ENCODE results near the gene SENP6. TPM values are rescaled to one million over a fixed set of nuclear protein-coding genes. Genes with fewer than 3 reads are reported as not detected.
"Not testable (repeated sequence)": the region's sequence is repeated elsewhere in the genome, so short reads cannot be mapped to it uniquely, and the experiment has no call there.

SENP6 gene
- total and polyA plus RNA-seq, 8 donors = 25.2 to 53.1 (median 41.1) TPM

DNA sequence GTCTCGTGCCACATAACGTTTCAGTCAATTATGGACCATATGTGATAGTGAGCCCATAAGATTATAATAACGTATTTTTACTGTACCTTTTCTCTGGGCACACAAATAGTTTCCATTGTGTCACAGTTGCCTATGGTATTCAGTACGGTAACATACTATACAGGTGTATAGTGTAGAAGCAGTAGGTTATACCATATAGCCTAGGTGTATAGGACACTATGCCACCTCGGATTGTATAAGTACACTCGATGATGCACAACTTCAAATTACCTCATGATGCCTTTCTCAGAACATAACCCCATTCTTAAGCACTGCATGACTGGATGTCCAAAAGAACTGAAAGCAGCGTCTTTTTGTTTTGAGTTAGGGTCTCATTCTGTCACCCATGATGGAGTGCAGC lies 87.9 kb downstream of the SENP6 start:
- Histone ChIP-seq H3K4me1 (no peaks in the 10 kb centered on the region), H3K36me3 (no peaks in the 10 kb centered on the region), H3K27me3 (no peaks in the 10 kb centered on the region), H3K27ac (no peak overlapping the region), H3K9me3 (no peaks in the 10 kb centered on the region), H3K4me3 (no peak overlapping the region)
- intact Hi-C loops (cut with DNase I) = no loop called here
- FAIRE-seq (no peak), DNase-seq (no peak), ATAC-seq (no peak)
- TF ChIP-seq, protein P1, sequence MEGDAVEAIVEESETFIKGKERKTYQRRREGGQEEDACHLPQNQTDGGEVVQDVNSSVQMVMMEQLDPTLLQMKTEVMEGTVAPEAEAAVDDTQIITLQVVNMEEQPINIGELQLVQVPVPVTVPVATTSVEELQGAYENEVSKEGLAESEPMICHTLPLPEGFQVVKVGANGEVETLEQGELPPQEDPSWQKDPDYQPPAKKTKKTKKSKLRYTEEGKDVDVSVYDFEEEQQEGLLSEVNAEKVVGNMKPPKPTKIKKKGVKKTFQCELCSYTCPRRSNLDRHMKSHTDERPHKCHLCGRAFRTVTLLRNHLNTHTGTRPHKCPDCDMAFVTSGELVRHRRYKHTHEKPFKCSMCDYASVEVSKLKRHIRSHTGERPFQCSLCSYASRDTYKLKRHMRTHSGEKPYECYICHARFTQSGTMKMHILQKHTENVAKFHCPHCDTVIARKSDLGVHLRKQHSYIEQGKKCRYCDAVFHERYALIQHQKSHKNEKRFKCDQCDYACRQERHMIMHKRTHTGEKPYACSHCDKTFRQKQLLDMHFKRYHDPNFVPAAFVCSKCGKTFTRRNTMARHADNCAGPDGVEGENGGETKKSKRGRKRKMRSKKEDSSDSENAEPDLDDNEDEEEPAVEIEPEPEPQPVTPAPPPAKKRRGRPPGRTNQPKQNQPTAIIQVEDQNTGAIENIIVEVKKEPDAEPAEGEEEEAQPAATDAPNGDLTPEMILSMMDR (IDR thresholded peaks at IDR 0.05) = no peak
- WGBS, 2 donors = 92% methylated on average over 7 of the region's 7 CpGs

DNA sequence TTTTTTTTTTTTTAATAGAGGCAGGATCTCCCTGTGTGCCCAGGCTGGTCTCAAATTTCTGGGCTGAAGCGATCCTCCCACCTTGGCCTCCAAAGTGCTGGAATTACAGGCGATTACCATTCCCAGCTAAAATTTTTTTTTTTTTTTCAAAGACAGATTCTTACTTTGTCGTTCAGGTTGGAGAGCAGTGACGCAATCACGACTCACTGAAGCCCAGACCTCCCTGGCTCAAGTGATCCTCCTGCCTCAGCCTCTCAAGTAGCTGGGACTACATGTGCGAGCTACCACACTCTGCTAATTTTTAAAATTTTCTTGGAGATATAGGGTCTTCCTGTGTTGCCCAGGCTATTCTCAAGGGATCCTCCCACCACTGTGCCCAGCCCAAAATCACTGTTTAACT lies 89.3 kb downstream of the SENP6 start:
- H3K4me1 ChIP-seq = no peaks in the 10 kb centered on the region
- intact Hi-C loops (cut with DNase I) = no loop called here

DNA sequence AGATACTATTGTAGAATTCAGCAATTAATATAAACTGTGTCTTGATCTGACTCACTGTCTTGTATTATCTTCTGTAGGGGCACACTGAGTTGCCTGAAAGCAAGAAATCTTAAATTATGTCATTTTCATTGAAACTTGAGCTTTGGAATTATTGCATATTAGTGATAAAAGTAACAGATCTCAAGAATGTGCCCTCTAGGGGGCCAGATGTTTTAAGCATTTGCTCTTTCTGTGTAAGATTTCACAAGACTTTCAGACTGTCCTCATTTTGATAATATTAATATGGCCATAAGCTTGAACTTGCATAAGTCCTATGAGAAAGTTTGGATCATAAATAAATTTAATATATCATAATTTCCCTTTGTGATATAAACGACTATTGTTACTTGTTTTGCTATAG lies 91.9 kb downstream of the SENP6 start:
- 67 to 71% methylated on average over 1 of the region's 1 CpG for WGBS, 2 donors
- Histone ChIP-seq H3K9me3 (no peaks in the 10 kb centered on the region), H3K27me3 (no peaks in the 10 kb centered on the region), H3K4me3 (no peak overlapping the region), H3K36me3 (peaks cover 0 to 28% (median 0%) of the 10 kb centered on the region in 3 donors), H3K27ac (no peak overlapping the region), H3K4me1 (no peaks in the 10 kb centered on the region)
- DNase-seq (no peak), FAIRE-seq (no peak), ATAC-seq (no peak)
- TF ChIP-seq, protein P1 (IDR thresholded peaks at IDR 0.05) = no peak
- intact Hi-C loops (cut with DNase I) = no loop called here

More for the DNA sequence above, 89.3 kb downstream of the SENP6 start:
- no peak overlapping the region for H3K4me3 ChIP-seq
- DNase-seq (no peak), FAIRE-seq (no peak), ATAC-seq (no peak)
- WGBS, 2 donors = 96 to 98% methylated on average over 6 of the region's 6 CpGs
- no peak overlapping the region for H3K27ac ChIP-seq
- H3K36me3 ChIP-seq = peaks cover 0 to 4% (median 0%) of the 10 kb centered on the region in 3 donors
- H3K9me3 ChIP-seq = no peaks in the 10 kb centered on the region
- H3K27me3 ChIP-seq = no peaks in the 10 kb centered on the region
- TF ChIP-seq, protein P1 (IDR thresholded peaks at IDR 0.05) = no peak

DNA sequence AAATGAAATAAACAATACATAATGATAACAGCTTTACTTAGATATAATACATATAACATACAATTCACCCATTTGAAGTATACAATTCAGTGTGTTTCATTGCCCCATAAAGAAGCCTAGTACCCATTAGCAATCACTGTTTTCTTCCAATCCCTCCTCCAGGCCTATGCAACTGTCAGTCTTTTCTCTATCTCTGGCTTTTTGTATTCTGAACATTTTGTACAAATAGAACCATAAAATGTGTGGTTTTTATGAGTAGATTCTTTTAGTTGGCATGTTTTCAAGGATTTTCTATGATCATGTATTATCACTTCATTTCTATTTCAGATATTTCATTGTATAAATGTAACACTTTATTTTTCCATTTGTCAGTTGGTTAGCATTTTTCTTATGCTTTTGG lies 92.7 kb downstream of the SENP6 start:
- no peak overlapping the region for H3K4me3 ChIP-seq
- DNase-seq = no peak
- peaks cover 0 to 30% (median 0%) of the 10 kb centered on the region in 3 donors for H3K36me3 ChIP-seq
- ATAC-seq = no peak
- no peak for FAIRE-seq
- TF ChIP-seq, protein P1 (IDR thresholded peaks at IDR 0.05) = no peak
- H3K27ac ChIP-seq = no peak overlapping the region
- H3K9me3 ChIP-seq = no peaks in the 10 kb centered on the region
- intact Hi-C loops (cut with DNase I) = no loop called here
- H3K27me3 ChIP-seq = no peaks in the 10 kb centered on the region
- no peaks in the 10 kb centered on the region for H3K4me1 ChIP-seq

DNA sequence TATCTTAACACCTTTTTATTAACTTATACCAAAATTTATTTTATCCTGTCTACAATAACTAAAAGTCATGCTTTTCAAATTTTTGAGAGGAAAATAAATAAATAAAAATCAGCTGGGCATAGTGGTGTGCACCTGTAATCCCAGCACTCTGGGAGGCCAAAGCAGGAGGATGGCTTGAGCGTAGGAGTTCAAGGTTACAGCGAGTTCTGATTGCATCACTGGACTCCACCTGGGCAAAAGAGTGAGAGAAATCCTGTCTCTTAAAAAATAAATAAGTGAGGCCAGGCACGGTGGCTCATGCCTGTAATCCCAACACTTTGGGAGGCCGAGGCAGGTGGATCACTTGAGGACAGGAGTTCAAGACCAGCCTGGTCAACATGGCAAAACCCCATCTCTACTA lies 106.7 kb downstream of the SENP6 start:
- FAIRE-seq; H3K27me3 ChIP-seq; H3K9me3 ChIP-seq; intact Hi-C loops (cut with DNase I); DNase-seq; H3K27ac ChIP-seq; H3K4me3 ChIP-seq; H3K4me1 ChIP-seq; ATAC-seq: not testable (repeated sequence)
- 96% methylated on average over 4 of the region's 4 CpGs for WGBS, 2 donors
- peaks cover 0 to 28% (median 3%) of the 10 kb centered on the region in 3 donors for H3K36me3 ChIP-seq
